CD4-positive, alpha-beta T cell treated with Interleukin-4 for 4 hours (primary cell): ENCODE data around the gene FAM180B.
A peak's percentile ranks its signal among the peaks of the same experiment; 100 is the strongest.

ENCODE experiments used
- DNase-seq: peaks from one replicate; pipeline ENCODE4 v3.0.0-alpha.2; 2020

Gene FAM180B

GRCh38 chr11:47570651-47571356 is 15.7 kb upstream of the FAM180B start:
- no peak for DNase-seq

DNA sequence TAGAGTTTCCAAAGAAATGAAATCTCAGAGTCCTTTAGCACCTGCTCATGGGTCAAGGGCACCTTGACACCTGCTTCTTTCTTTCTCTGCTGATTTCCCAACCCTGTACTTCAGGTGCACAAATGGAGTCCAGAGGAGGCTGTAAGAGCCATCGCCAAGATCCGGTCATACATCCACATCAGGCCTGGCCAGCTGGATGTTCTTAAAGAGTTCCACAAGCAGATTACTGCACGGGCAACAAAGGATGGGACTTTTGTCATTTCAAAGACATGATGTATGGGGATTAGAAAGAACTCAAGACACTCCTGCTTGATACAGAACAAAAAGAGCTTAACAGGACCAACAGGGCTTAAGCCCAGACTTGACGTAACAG is 15.1 kb upstream of the FAM180B start:
- no peak for DNase-seq

- DNase-seq: no peak
These were observed 14.6 kb upstream of the FAM180B start for GRCh38 chr11:47571895-47572294.

DNA sequence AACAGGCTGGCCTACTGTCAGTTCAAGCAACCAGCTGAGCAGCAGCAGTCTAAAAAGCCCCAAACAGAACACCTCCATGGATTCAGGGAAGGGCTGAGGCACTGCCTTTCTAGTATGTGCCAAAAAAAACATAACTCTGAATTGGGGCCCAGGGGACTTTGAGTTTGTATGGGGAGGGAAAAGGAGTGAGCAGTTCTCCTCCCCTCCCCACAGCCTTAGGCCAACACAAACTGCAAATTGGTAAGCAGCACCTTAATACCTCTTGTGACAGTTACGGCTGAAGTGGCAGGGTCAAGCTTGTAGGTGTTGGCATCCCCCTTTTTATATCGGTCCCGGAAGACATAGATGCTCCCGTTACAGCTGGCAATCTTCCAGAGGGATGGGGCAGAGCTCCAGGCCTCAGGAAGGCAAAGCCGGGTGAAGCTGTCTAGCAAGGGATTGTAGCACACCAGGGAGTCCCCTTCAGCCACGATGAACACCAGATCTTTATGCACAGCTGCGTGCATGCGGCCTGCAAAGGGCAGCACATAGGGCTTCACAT is 13.7 kb upstream of the FAM180B start:
- DNase-seq: no peak

DNA sequence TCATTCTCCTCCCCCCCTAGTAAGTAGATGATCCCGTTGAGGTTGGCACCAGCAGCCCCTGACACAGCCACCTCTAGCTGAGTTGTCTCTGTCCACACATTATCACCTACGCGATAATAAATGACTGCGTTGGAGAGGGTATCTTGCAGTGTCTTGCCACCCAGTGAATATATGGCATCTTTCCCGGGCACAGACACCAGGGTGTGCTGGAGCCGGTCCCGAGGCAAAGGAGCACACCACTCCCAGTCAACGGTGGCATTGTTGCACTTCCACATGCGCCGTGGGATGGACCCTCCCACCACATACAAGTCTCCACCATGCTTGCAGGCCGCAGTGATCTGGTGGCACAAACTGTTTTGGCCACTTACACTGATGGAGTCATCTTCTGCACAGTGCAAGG is 13.2 kb upstream of the FAM180B start:
- no peak for DNase-seq

- DNase-seq: no peak
These were observed 8.9 kb upstream of the FAM180B start for GRCh38 chr11:47577460-47578041.

DNA sequence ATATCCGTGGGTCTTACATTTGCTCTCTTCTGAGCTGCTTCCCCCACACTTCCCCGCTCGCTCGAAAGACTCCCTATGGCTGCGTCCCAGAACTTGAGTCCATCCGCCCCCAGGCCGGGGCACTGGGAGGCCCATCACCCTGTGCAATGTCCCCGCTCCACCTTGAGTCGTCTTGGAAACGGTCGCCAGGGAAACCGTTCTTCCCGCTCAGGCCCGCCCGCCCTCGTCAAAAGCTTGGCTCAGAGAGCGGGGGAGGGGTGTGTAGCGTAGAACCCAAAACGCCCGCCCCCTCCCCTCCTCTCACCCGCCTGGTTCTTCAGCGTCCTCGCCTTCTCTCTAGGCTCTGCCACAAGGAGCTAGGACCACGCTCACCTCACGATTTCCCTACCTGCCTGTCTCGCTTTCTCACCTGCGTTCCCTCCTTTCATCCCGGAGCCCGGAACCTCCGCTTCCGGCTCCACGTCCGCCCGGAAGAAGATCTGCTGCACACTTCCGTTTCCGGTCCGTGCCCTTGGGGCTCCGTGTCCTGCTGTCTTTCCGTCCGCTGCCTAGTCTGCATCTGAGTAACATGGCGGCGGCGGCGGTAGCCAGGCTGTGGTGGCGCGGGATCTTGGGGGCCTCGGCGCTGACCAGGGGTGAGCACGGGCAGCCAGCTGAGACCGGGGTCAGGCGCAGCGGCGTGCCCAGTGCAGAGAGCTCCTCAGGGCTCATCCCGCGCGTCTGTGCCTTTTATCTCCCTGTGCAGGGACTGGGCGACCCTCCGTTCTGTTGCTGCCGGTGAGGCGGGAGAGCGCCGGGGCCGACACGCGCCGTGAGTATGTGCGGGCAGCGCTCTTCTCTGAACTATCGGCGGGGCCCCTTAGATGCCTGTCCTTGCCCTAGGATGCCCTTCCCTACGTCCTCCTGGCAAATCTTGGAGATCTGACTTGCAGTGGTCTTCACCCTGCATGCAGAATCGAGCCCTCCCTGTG is 7.7 kb upstream of the FAM180B start, which contains the start of the genes KBTBD4 and NDUFS3:
KBTBD4 (minus strand) TSS at position 447 of the 971 bp plus-strand sequence; CDS start at position 428, 19 bp downstream.
NDUFS3 (plus strand) TSS at position 551 of the 971 bp plus-strand sequence; CDS start at position 569, 18 bp downstream.
- peak; percentile 86 for DNase-seq

DNA sequence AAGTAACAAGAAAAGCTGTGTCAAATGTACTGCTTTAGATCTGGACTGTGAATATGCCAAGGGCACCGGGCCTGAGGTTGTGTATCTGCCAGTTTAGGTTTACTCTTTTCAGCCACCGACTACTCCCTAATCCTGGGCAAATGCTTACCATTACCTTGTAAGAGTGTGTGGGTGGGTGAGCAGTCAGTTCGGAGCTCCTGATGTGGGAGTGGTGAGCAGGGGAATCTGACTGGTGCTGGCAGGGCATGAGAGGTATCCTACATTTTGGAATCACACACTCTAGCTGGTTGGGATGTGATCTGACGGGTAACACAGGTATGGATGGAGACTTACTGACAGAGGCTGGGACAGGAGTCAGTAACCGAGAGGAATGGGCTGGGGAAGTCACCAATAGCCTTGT is 2.6 kb upstream of the FAM180B start:
- DNase-seq: no peak

DNA sequence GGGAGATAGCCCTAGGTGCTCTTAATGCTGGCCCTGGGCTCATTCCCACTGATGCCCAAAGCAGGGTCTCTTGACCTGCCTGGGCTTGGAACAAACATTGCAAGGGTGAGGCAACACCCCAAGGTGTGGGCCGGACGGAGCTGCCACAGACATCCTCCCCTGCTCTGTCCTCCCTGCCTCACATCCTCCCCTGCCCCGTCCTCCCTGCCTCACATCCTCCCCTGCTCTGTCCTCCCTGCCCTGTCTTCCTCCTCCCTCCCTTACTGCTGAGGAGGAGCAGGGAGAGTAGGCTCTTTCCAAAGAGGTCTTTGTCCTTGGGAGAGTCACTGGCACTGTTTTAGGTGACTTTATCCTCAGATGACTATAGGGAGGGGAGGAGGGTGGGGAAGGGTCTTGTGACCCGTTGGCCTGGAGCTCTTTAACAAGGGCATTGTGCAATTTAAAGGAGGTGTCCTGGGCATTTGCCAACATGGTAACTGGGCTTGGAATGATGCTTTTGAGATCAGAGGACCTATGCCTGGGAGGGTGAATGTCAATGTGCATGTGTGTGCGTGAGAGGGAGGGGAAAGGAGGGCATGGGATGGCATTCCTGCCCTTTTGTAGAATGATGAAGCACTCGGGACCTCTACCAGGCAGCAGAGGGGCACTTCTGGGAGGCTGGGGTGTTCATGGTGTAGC is 700 bp downstream of the FAM180B start:
- no peak for DNase-seq

DNA sequence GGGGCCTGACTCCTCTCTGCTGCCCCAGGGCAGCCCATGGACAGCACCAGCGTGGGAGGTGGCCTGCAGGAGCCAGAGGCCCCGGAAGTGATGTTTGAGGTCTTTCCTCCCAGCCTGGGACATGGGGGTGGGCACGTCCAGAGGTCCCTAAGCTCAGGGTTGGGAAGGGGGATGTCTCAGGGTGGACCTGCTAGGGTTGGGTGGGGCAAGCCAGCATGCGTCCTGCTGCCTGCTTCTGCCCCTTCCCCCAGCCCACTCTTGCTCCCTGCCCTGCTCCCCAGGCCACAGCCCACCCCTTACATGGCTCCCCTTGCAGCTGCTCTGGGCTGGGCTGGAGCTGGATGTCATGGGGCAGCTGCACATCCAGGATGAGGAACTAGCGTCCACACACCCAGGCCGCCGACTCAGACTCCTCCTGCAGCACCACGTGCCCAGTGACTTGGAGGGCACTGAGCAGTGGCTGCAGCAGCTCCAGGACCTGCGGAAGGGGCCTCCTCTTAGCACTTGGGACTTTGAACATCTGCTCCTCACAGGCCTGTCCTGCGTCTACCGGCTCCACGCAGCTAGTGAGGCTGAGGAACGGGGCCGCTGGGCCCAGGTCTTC is 1.3 kb downstream of the FAM180B start:
- peak; percentile 10 for DNase-seq

DNA sequence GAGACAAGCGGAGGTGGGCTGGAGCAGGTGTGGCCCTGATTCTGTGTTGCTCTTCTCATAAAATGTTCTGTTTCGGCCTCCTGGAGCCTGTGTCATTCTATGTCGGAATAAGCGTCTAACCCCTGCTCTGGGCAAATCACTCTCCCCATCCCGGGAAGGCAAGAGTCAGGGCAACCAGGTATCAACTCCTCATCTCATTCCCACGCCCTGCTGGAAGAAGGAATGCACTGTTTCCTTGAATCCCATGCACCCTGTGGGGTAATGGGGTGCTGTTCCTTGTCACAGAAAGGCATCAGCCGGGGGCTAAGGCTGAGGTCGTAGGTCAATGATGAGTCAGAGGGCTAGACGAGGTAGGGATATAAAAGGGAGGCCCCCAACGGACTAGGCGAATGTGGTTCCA is 2.6 kb downstream of the FAM180B start:
- no peak for DNase-seq

DNA sequence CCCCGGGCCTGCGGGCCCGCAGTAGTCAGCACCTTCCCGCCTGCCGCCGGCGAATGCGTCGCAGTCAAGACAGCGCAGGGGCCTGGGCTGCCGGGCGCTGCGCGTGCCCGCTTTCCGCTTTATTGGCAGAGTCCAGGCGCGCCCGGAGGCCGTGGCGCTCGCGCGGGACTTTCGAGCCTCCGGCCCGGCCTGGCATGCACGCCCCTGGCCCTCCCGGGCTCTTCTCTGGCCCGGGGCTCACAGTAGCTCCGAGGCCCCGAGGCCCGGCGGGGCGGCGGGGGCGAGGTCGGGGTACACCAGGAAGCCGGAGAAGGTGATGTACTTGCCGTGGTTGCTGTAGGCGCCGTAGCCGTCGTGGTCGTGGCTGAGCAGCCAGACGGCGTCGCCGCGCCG is 3.1 kb downstream of the FAM180B start:
- DNase-seq: no peak

DNA sequence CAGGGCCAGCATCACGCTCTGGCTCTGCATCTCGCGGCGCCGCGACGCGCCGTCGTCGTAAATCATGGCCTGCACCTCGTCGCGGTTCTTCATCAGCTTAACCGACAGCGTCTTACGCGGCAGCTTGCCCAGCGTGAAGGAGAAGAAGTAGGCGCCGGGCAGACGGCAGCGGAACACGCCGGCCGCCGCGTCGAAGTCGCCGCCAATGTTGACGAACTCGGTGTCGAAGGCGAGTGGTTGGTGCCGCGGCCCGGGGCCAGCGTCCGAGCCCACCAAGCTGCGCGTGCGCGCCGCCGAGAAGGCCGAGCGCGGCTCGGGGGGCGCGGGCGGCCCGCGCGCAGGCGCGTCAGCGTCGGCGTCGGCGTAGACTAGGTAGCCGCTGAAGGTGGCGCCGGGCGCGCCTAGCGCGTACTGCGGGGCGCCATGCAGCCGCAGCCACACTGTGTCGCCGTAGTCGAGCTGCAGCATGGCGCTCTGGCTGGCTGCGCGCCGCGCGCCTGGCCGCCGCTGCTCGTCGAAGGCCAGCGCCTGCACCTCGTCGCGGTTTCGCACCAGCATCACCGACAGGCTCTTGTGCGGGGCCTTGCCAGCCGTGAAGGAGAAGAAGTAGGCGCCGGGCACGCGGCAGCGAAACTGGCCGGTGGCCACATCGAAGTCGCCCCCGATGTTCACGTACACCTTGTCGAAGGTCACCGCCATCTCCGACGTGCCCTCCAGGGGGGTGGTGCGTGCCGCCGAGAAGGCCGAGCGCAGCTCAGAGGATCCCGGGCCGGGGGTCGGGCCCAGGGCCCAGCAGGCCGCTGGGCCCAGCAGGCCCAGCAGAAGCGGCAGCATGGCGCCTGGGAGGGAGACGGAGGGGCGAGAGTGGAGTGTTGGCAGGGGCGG is 3.7 kb downstream of the FAM180B start:
- no peak for DNase-seq

GRCh38 chr11:47591764-47592163 is 5.3 kb downstream of the FAM180B start:
- DNase-seq: no peak

GRCh38 chr11:47592251-47592650 is 5.8 kb downstream of the FAM180B start:
- DNase-seq: no peak

GRCh38 chr11:47592970-47593369 is 6.5 kb downstream of the FAM180B start:
- DNase-seq: no peak

DNA sequence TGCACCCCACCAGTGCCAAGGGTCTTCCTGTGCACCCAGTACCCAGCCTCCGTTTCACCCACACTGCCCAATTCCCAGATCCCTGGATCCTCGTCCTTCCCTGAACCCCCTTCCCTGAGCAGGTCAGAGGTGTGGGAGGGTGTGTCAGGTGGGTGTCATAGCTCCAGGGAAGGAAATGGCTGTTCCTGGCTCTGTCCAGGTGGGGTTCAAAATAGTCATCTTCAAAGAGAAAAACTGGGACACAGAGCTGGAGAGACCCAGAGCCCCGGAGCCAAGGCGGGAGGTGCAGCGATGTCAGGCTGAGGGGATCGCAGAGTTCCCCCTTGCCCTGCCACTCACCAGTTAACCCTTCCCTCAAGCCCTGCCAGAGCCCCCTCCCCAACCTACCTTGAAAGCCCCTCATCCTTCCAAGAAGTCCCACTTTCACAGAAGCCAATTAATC is 7.0 kb downstream of the FAM180B start:
- DNase-seq: no peak

DNA sequence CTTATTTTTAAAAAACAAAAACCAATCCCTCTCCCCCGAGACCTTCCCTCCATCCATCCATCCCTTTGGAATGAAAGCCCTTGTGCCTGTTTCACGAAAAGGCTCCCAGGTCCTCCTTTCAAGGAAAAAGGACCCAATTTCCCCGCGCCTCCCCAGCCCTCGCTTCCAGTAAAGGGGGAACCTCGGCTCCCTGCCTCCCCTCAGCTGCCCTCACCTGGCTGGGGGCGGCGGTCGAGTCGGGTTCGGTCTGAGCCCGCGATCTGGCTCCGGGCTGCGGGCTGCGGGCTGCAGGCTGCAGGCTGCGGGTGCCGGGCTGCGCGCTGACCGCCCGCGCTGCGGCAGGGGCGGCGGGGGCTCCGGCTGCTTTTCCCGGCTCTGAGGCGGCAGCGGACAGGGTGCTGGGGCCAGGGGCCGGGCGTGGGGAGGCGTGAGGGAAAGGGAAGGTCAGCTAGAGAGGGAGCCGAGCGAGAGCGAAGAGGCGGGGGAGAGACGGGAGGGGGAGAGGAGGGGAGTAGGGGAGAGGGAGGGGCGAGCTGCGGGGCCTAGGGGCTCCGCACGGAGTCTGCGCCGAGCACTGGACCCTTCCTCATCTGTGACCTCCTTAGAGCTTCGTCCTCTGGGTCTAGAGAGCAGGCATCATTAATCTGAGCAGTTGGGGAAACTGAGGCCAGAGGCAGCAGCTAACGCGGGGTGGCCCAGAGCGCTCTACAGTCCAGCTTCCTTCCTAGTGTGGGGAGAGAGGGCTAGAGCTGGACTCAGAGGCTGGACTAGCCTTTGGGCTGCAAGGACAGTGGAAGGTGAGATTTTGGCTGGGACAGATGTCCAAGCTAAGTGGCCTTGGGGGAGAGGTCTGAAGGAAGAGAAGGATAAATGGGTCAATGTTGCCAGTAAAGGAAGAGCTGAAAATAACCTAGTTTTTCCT is 7.7 kb downstream of the FAM180B start, which contains the start of gene C1QTNF4:
C1QTNF4 (minus strand) TSS at position 478 of the 922 bp plus-strand sequence. CDS start 3,601 bp downstream, outside the sequence.
- no peak for DNase-seq

- no peak for DNase-seq
These were observed 8.6 kb downstream of the FAM180B start for GRCh38 chr11:47595029-47595428.

DNA sequence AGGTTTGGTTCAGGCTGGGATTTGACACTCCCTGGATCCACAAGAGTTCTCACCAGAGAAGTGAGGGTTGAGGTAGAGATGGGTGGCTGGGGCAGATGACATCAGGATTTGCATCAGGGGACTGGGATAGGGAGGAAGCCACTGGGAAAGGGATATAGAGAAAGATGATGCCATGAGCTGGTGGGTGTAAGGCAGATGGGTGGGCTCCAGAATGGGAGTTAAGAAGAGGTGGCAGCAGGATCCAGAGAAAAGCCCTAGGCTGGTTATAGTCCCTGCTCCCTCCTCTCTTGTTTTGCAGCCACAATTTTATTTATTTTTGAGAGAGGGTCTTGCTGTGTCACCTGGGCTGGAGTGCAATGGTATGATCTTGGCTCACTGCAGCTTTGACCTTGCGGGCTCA is 9.5 kb downstream of the FAM180B start:
- DNase-seq: no peak
